Measurements from ENCODE around the gene FBXW9.

The FBXW9 gene

GRCh38 chr19:12705654-12706331, 9.4 kb upstream of the FBXW9 start:
- H3K27me3 ChIP-seq (ENCODE audit: low read length): no peaks in the 10 kb centered on the region
- H4K20me1 ChIP-seq (ENCODE audit: low read depth, low read length): no peaks in the 10 kb centered on the region
- peaks cover 3% of the 10 kb centered on the region; the same call in 1 of the 2 replicates for H3K79me2 ChIP-seq (ENCODE audit: insufficient read depth, low read length)
- H3K9me3 ChIP-seq (ENCODE audit: insufficient read depth, low read length): no peaks in the 10 kb centered on the region
- H2AFZ ChIP-seq (ENCODE audit: low read depth, low read length, severe bottlenecking): no peak overlapping the region
- peaks cover 15% of the 10 kb centered on the region; the same call in 1 of the 2 replicates for H3K36me3 ChIP-seq (ENCODE audit: low read length)
- no peaks in the 10 kb centered on the region for H3K9me2 ChIP-seq (replicated peaks; ENCODE audit: insufficient read depth, low read length)
- peaks cover 4% of the 10 kb centered on the region; the same call in 1 of the 2 replicates for H3F3A ChIP-seq (ENCODE audit: insufficient read depth)
- no peak overlapping the region for H3K27ac ChIP-seq (ENCODE audit: low read depth, low read length)
- no peak overlapping the region for H3K9ac ChIP-seq (ENCODE audit: low read length)
- TF ChIP-seq, protein P1, sequence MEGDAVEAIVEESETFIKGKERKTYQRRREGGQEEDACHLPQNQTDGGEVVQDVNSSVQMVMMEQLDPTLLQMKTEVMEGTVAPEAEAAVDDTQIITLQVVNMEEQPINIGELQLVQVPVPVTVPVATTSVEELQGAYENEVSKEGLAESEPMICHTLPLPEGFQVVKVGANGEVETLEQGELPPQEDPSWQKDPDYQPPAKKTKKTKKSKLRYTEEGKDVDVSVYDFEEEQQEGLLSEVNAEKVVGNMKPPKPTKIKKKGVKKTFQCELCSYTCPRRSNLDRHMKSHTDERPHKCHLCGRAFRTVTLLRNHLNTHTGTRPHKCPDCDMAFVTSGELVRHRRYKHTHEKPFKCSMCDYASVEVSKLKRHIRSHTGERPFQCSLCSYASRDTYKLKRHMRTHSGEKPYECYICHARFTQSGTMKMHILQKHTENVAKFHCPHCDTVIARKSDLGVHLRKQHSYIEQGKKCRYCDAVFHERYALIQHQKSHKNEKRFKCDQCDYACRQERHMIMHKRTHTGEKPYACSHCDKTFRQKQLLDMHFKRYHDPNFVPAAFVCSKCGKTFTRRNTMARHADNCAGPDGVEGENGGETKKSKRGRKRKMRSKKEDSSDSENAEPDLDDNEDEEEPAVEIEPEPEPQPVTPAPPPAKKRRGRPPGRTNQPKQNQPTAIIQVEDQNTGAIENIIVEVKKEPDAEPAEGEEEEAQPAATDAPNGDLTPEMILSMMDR (IDR thresholded peaks at IDR 0.05; ENCODE audit: insufficient read depth, low read length, poor library complexity, severe bottlenecking): no peak
- TF ChIP-seq EZH2phosphoT487 (conservative IDR thresholded peaks at IDR 0.05; ENCODE audit: low read length): no peak
- H3K4me2 ChIP-seq (ENCODE audit: low read depth, low read length, poor library complexity, severe bottlenecking): no peak overlapping the region
- H3K4me3 ChIP-seq (ENCODE audit: insufficient read depth, low read length, poor library complexity, severe bottlenecking): no peak overlapping the region

GRCh38 chr19:12705169-12705568, 8.7 kb upstream of the FBXW9 start:
- no peaks in the 10 kb centered on the region for H3K9me3 ChIP-seq (ENCODE audit: insufficient read depth, low read length)
- H3K9ac ChIP-seq (ENCODE audit: low read length): no peak overlapping the region
- H3K4me2 ChIP-seq (ENCODE audit: low read depth, low read length, poor library complexity, severe bottlenecking): no peak overlapping the region
- TF ChIP-seq EZH2phosphoT487 (conservative IDR thresholded peaks at IDR 0.05; ENCODE audit: low read length): no peak
- TF ChIP-seq, protein P1 (IDR thresholded peaks at IDR 0.05; ENCODE audit: insufficient read depth, low read length, poor library complexity, severe bottlenecking): no peak
- no peaks in the 10 kb centered on the region for H4K20me1 ChIP-seq (ENCODE audit: low read depth, low read length)
- peaks cover 1% of the 10 kb centered on the region; the same call in 1 of the 2 replicates for H3K79me2 ChIP-seq (ENCODE audit: insufficient read depth, low read length)
- H3K27ac ChIP-seq (ENCODE audit: low read depth, low read length): no peak overlapping the region
- H2AFZ ChIP-seq (ENCODE audit: low read depth, low read length, severe bottlenecking): no peak overlapping the region
- peaks cover 4% of the 10 kb centered on the region; the same call in 1 of the 2 replicates for H3F3A ChIP-seq (ENCODE audit: insufficient read depth)
- no peaks in the 10 kb centered on the region for H3K27me3 ChIP-seq (ENCODE audit: low read length)
- H3K9me2 ChIP-seq (replicated peaks; ENCODE audit: insufficient read depth, low read length): no peaks in the 10 kb centered on the region
- peaks cover 11% of the 10 kb centered on the region; the same call in 1 of the 2 replicates for H3K36me3 ChIP-seq (ENCODE audit: low read length)
- H3K4me3 ChIP-seq (ENCODE audit: insufficient read depth, low read length, poor library complexity, severe bottlenecking): no peak overlapping the region

DNA sequence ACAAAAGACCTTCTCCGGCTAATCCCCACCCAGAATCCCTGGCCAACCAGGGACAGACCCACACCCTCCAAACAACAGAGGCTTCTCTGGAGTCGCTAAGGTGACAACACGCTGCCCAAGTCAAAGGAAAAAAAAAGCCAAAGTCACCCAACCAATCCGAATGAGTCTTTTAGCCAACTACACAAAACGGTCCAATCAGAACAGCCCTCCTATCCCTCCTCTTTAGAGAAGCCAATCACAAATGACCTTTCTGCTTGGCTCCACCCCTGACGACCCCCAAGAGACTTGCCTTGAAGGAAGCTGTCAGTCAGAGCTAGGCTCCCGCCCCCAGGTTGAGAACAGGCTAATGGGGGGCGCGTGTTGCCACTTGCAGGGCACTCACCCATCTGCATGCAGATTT, 6.6 kb upstream of the FBXW9 start:
- Histone ChIP-seq H3K36me3 (ENCODE audit: low read length) (peaks cover 6% of the 10 kb centered on the region; the same call in 1 of the 2 replicates), H3K9me3 (ENCODE audit: insufficient read depth, low read length) (no peaks in the 10 kb centered on the region), H3K9me2 (replicated peaks; ENCODE audit: insufficient read depth, low read length) (no peaks in the 10 kb centered on the region), H3K4me3 (ENCODE audit: insufficient read depth, low read length, poor library complexity, severe bottlenecking) (no peak overlapping the region), H3K4me2 (ENCODE audit: low read depth, low read length, poor library complexity, severe bottlenecking) (no peak overlapping the region), H3K27me3 (ENCODE audit: low read length) (no peaks in the 10 kb centered on the region), H4K20me1 (ENCODE audit: low read depth, low read length) (no peaks in the 10 kb centered on the region), H3F3A (ENCODE audit: insufficient read depth) (peaks cover 16% of the 10 kb centered on the region), H3K9ac (ENCODE audit: low read length) (no peak overlapping the region), H3K27ac (ENCODE audit: low read depth, low read length) (no peak overlapping the region), H3K79me2 (ENCODE audit: insufficient read depth, low read length) (no peaks in the 10 kb centered on the region), H2AFZ (ENCODE audit: low read depth, low read length, severe bottlenecking) (no peak overlapping the region)
- no peak for TF ChIP-seq EZH2phosphoT487 (conservative IDR thresholded peaks at IDR 0.05; ENCODE audit: low read length)
- TF ChIP-seq, protein P1 (IDR thresholded peaks at IDR 0.05; ENCODE audit: insufficient read depth, low read length, poor library complexity, severe bottlenecking): no peak
